SK-N-SH (cell line): ENCODE data around the gene SPINT4. TPM values are rescaled to one million over a fixed set of nuclear protein-coding genes. Genes with fewer than 3 reads are reported as not detected.

Source experiments
- CTCF ChIA-PET: fragments of 300-600, 350-600 bp; formaldehyde crosslinking; extraction: SDS; loops from one replicate; lab custom pipeline; 2021; lab: Yijun Ruan, JAX
- POLR2A ChIA-PET: fragments of 350-600 bp; sonication (Branson Sonifier 250); formaldehyde crosslinking; extraction: SDS; loops from one replicate; lab custom pipeline; 2020; ENCODE audit warnings: antibody characterized with exemption, inconsistent platforms; lab: Yijun Ruan, JAX
- DNase-seq: peaks from one replicate; pipeline ENCODE4 v3.0.0; 2012
- H2AFZ ChIP-seq: fragments of 200-600 bp; sonication (generic); 2 replicates; pipeline ENCODE4 v1.8.1; 2016; ENCODE audit warnings: antibody characterized with exemption, mild to moderate bottlenecking, low read depth
- H3F3A ChIP-seq: fragments of 200-600 bp; sonication (generic); replicated peaks from 2 replicates; pipeline ENCODE3; 2016; ENCODE audit warnings: antibody characterized with exemption, mild to moderate bottlenecking; ENCODE audit not compliant: insufficient read depth
- H3K27ac ChIP-seq, 2 experiments: fragments of 200-500 bp in 1 of 2; fragments of 200-600 bp in 1 of 2; sonication (Bioruptor generic) in 1 of 2; sonication (generic), shearing (Covaris generic) in 1 of 2; 2 replicates each; pipeline versions ENCODE4 v1.5.1 to v1.6.1; 2014 to 2016; ENCODE audit warnings: low read depth in 2 of 2, inconsistent platforms in 1 of 2, low read length in 1 of 2, mild to moderate bottlenecking in 1 of 2, mixed read lengths in 1 of 2
- H3K27me3 ChIP-seq: fragments of 200-600 bp; sonication (generic), shearing (Covaris generic); 2 replicates; pipeline ENCODE4 v1.6.1; 2016; ENCODE audit warnings: mixed run types; ENCODE audit not compliant: insufficient read depth
- H3K36me3 ChIP-seq, 2 experiments: fragments of 200-500 bp in 1 of 2; fragments of 200-600 bp in 1 of 2; sonication (Bioruptor generic) in 1 of 2; sonication (generic) in 1 of 2; replicated peaks in 1 of 2; 2 replicates each; pipeline versions ENCODE3 to v1.5.1; 2014 to 2016; ENCODE audit warnings: low read length in 1 of 2, mild to moderate bottlenecking in 1 of 2; ENCODE audit not compliant: insufficient read depth in 2 of 2, control insufficient read depth in 1 of 2
- H3K4me1 ChIP-seq, 2 experiments: fragments of 200-500 bp in 1 of 2; fragments of 200-600 bp in 1 of 2; sonication (Bioruptor generic) in 1 of 2; sonication (generic), shearing (Covaris generic) in 1 of 2; 2 replicates each; pipeline versions ENCODE4 v1.5.1 to v1.6.1; 2014 to 2016; ENCODE audit warnings: low read depth in 1 of 2, low read length in 1 of 2, mixed run types in 1 of 2; ENCODE audit not compliant: insufficient read depth in 2 of 2, control insufficient read depth in 1 of 2
- H3K4me2 ChIP-seq: fragments of 200-600 bp; sonication (generic), shearing (Covaris generic); 2 replicates; pipeline ENCODE4 v1.6.1; 2017; ENCODE audit warnings: mixed run types
- H3K4me3 ChIP-seq, 2 experiments: fragments of 200-500 bp in 1 of 2; fragments of 200-600 bp in 1 of 2; sonication (Bioruptor generic) in 1 of 2; sonication (generic), shearing (Covaris generic) in 1 of 2; 2 replicates each; pipeline versions ENCODE4 v1.5.1 to v1.8.1; 2014 to 2016; ENCODE audit warnings: low read depth in 2 of 2, inconsistent platforms in 1 of 2, low read length in 1 of 2, mild to moderate bottlenecking in 1 of 2, mixed read lengths in 1 of 2, moderate library complexity in 1 of 2
- H3K79me2 ChIP-seq: fragments of 200-600 bp; sonication (generic); 2 replicates; pipeline ENCODE4 v1.8.1; 2017; ENCODE audit warnings: mild to moderate bottlenecking; ENCODE audit not compliant: insufficient read depth
- H3K9ac ChIP-seq: fragments of 200-600 bp; sonication (generic); 2 replicates; pipeline ENCODE4 v1.6.1; 2017; ENCODE audit warnings: mixed run types
- H3K9me2 ChIP-seq: fragments of 200-600 bp; sonication (generic); 2 replicates; pipeline ENCODE4 v1.6.1; 2017; ENCODE audit warnings: mixed run types
- H3K9me3 ChIP-seq: fragments of 200-600 bp; sonication (generic); 2 replicates; pipeline ENCODE4 v1.6.1; 2017; ENCODE audit warnings: mixed run types, mild to moderate bottlenecking, moderate library complexity
- H4K20me1 ChIP-seq: fragments of 200-600 bp; sonication (generic); 2 replicates; pipeline ENCODE4 v1.6.1; 2017; ENCODE audit warnings: mild to moderate bottlenecking, mixed run types; ENCODE audit not compliant: insufficient read depth
- ELF1 ChIP-seq: IDR thresholded peaks from 2 replicates; pipeline ENCODE4 v1.4.0; 2012
- EP300 ChIP-seq, 2 experiments: IDR thresholded peaks; 2 replicates each; pipeline versions ENCODE4 v1.4.0 to v1.6.1; 2012; ENCODE audit warnings: borderline replicate concordance in 1 of 2, low read depth in 1 of 2, low read length in 1 of 2
- FOXM1 ChIP-seq: IDR thresholded peaks from 2 replicates; pipeline ENCODE4 v1.4.0; 2012; ENCODE audit warnings: low read depth, mild to moderate bottlenecking
- GABPA ChIP-seq: IDR thresholded peaks from 2 replicates; pipeline ENCODE4 v1.4.0; 2012; ENCODE audit warnings: low read depth, mild to moderate bottlenecking
- GATA2 ChIP-seq: sonication (generic); formaldehyde crosslinking; IDR thresholded peaks from 2 replicates; pipeline ENCODE4 v1.5.0; 2020; ENCODE audit warnings: mild to moderate bottlenecking, missing genetic modification reagents
- IRF3 ChIP-seq: fragments of 150-350 bp; IDR thresholded peaks from 2 replicates; pipeline ENCODE4 v1.6.1; 2016; ENCODE audit warnings: mild to moderate bottlenecking, low read depth, low read length
- NRF1 ChIP-seq: IDR thresholded peaks from 2 replicates; pipeline ENCODE4 v1.6.1; 2012; ENCODE audit warnings: low read depth, mild to moderate bottlenecking, low read length
- POLR2AphosphoS5 ChIP-seq: IDR thresholded peaks from 2 replicates; pipeline ENCODE4 v1.6.1; 2012; ENCODE audit warnings: low read depth, low read length
- REST ChIP-seq: IDR thresholded peaks from 2 replicates; pipeline ENCODE4 v1.6.1; 2012; ENCODE audit warnings: mild to moderate bottlenecking, low read depth, low read length, moderate library complexity
- RXRA ChIP-seq: IDR thresholded peaks from 2 replicates; pipeline ENCODE4 v1.4.0; 2012; ENCODE audit warnings: low read depth, mild to moderate bottlenecking, borderline replicate concordance
- SIN3A ChIP-seq: IDR thresholded peaks from 2 replicates; pipeline ENCODE4 v1.6.1; 2012; ENCODE audit warnings: low read depth, mild to moderate bottlenecking, low read length, moderate library complexity, borderline replicate concordance
- SMC3 ChIP-seq: IDR thresholded peaks from 2 replicates; pipeline ENCODE4 v1.6.1; 2012; ENCODE audit warnings: low read depth, low read length, improper control_type of control experiment
- TCF12 ChIP-seq: IDR thresholded peaks from 2 replicates; pipeline ENCODE4 v1.4.0; 2012
- YY1 ChIP-seq: IDR thresholded peaks from 2 replicates; pipeline ENCODE4 v1.4.0; 2012; ENCODE audit warnings: low read depth, mild to moderate bottlenecking
- ZBTB33 ChIP-seq: IDR thresholded peaks from 2 replicates; pipeline ENCODE4 v1.4.0; 2012; ENCODE audit warnings: low read depth, borderline replicate concordance
- WGBS: methylation state at CpG from one replicate; pipeline ENCODE4 v1.1.6; 2017; ENCODE audit warnings: low lambda C conversion rate; 5-methylcytosine and 5-hydroxymethylcytosine counted together
- polyA plus RNA-seq, 3 experiments: library from polyadenylated mRNA; depleted of rRNA; stranded (reverse); fragments of >200 nt; gene quantifications; 2 replicates each; pipeline ENCODE4 v1.2.3, GENCODE V29; 2012

SPINT4 gene
- polyA plus RNA-seq (2012; rRNA removed), result not detected in 2 replicates
- polyA plus RNA-seq (2012; cell fraction: cytosol; rRNA removed), result not detected in 2 replicates
- polyA plus RNA-seq (2012; cell fraction: nucleus; rRNA removed), result not detected in 2 replicates

- Histone ChIP-seq H3F3A (no peaks in the 10 kb centered on the region), H3K36me3 (no peaks in the 10 kb centered on the region), H3K9me2 (no peaks in the 10 kb centered on the region), H3K9me3 (no peaks in the 10 kb centered on the region), H3K4me1 (no peaks in the 10 kb centered on the region), H4K20me1 (no peaks in the 10 kb centered on the region), H3K79me2 (no peaks in the 10 kb centered on the region), H3K9ac (no peak within 1 kb of the TSS), H3K27ac (no peak within 1 kb of the TSS), H2AFZ (no peak within 1 kb of the TSS), H3K27me3 (no peaks in the 10 kb centered on the region), H3K4me3 (no peak within 1 kb of the TSS), H3K4me2 (no peak within 1 kb of the TSS)
- TF ChIP-seq POLR2AphosphoS5 (no peak), NRF1 (no peak), SMC3 (no peak), FOXM1 (no peak), RXRA (no peak), GATA2 (CRISPR knock-in tag) (no peak), TCF12 (no peak), ZBTB33 (no peak), YY1 (no peak), REST (no peak), SIN3A (no peak), IRF3 (no peak), GABPA (no peak), EP300 (IDR thresholded peaks at IDR 0.05; ENCODE audit: borderline replicate concordance in 1 of 2, low read depth in 1 of 2, low read length in 1 of 2) (no peak), ELF1 (no peak)
- ChIA-PET CTCF (no interaction called here), POLR2A (no interaction called here)
- DNase-seq, result no peak
- WGBS, result 0% methylated on average over 1 of the region's 1 CpG
Measured at GRCh38 chr20:45722047-45722446, at the start of gene SPINT4. TSS of gene SPINT4 (plus strand) at chr20:45722347. CDS start at chr20:45722368, 21 bp downstream.
